ENCODE data around the gene AKR1D1. TPM values are rescaled to one million over a fixed set of nuclear protein-coding genes. Genes with fewer than 3 reads are reported as not detected.

The AKR1D1 gene

Small RNAs within 50 kb of the gene (small RNA-seq; reads per million reads assigned to genes)
- gene AC024082.2 (ENCODE audit: insufficient read depth) (not detected), gene RN7SKP223 (ENCODE audit: insufficient read depth) (not detected)

Data from mesendoderm (in vitro differentiated cells).